Measurements from ENCODE around the gene MNAT1.

GRCh38 chr14:60848066-60848465 lies 113.5 kb downstream of the MNAT1 start:
- TF ChIP-seq POLR2A (IDR thresholded peaks at IDR 0.05; ENCODE audit: low read length) (no peak), RNF2 (IDR thresholded peaks at IDR 0.05; ENCODE audit: borderline replicate concordance, low read depth) (no peak), CTCF (IDR thresholded peaks at IDR 0.05) (no peak), HDAC2 (IDR thresholded peaks at IDR 0.05) (no peak), PHF8 (IDR thresholded peaks at IDR 0.05; ENCODE audit: borderline replicate concordance, low read depth) (no peak)
- TF ChIP-seq, protein P1, sequence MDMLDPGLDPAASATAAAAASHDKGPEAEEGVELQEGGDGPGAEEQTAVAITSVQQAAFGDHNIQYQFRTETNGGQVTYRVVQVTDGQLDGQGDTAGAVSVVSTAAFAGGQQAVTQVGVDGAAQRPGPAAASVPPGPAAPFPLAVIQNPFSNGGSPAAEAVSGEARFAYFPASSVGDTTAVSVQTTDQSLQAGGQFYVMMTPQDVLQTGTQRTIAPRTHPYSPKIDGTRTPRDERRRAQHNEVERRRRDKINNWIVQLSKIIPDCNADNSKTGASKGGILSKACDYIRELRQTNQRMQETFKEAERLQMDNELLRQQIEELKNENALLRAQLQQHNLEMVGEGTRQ (IDR thresholded peaks at IDR 0.05) = no peak

All from A549 (cell line).